IMR-90 (cell line): ENCODE results near the gene RPS6KA2. TPM values are rescaled to one million over a fixed set of nuclear protein-coding genes. Genes with fewer than 3 reads are reported as not detected.

Experiments
- ATAC-seq: fragments of 200-7000 bp; cut with Tn5 transposase; 2 replicates; pipeline ENCODE4 v1.9.1; 2020; ENCODE audit warnings: low read depth, mild to moderate bottlenecking, moderate library complexity
- BruUV-seq: library from RNA; stranded (reverse); fragments of 400-500 nt; replicated peaks from 2 replicates; lab custom pipeline; 2021; lab: Mats Ljungman, UMichigan
- CTCF ChIA-PET: fragments of 300-600 bp; formaldehyde crosslinking; extraction: SDS; loops from one replicate; lab custom pipeline; 2021; ENCODE audit warnings: antibody characterized with exemption; lab: Yijun Ruan, JAX
- POLR2A ChIA-PET: fragments of 300-600 bp; sonication (Branson Sonifier 250); formaldehyde crosslinking; loops from one replicate; lab custom pipeline; 2022; ENCODE audit warnings: antibody characterized with exemption; ENCODE audit not compliant: unreplicated experiment; lab: Charles Lee
- DNase-seq: peaks from one replicate; pipeline ENCODE4 v3.0.0; 2013
- H2AFZ ChIP-seq: replicated peaks from 2 replicates; pipeline ENCODE3; 2013; ENCODE audit warnings: low read length, mild to moderate bottlenecking; ENCODE audit not compliant: poor library complexity
- H2AK5ac ChIP-seq: 2 replicates; pipeline ENCODE4 v1.6.1; 2013; ENCODE audit warnings: low read depth, low read length, inconsistent platforms
- H2AK9ac ChIP-seq: replicated peaks from 2 replicates; pipeline ENCODE3; 2013; ENCODE audit warnings: mild to moderate bottlenecking, low read depth, low read length, moderate library complexity; ENCODE audit not compliant: poor library complexity
- H2BK120ac ChIP-seq: 2 replicates; pipeline ENCODE4 v1.6.1; 2013; ENCODE audit warnings: low read depth, low read length, inconsistent platforms
- H2BK15ac ChIP-seq: 3 replicates; pipeline ENCODE4 v1.6.1; 2013; ENCODE audit warnings: low read depth, low read length, inconsistent platforms
- H2BK20ac ChIP-seq: 2 replicates; pipeline ENCODE4 v1.6.1; 2013; ENCODE audit warnings: low read depth, mild to moderate bottlenecking, inconsistent platforms, low read length, moderate library complexity
- H2BK5ac ChIP-seq: 2 replicates; pipeline ENCODE4 v1.6.1; 2013; ENCODE audit warnings: mild to moderate bottlenecking, low read depth, low read length, inconsistent platforms; ENCODE audit not compliant: poor library complexity, severe bottlenecking
- H3K14ac ChIP-seq: replicated peaks from 2 replicates; pipeline ENCODE4 v1.6.1; 2013; ENCODE audit warnings: low read depth, low read length, inconsistent platforms
- H3K18ac ChIP-seq: 2 replicates; pipeline ENCODE4 v1.6.1; 2013; ENCODE audit warnings: low read depth, low read length, control low read depth
- H3K23ac ChIP-seq: 2 replicates; pipeline ENCODE4 v1.6.1; 2013; ENCODE audit warnings: low read depth, low read length, inconsistent platforms
- H3K27ac ChIP-seq: 2 replicates; pipeline ENCODE4 v1.5.1; 2013; ENCODE audit warnings: mild to moderate bottlenecking, control low read depth, low read length; ENCODE audit not compliant: insufficient read depth
- H3K27me3 ChIP-seq: 2 replicates; pipeline ENCODE4 v1.6.1; 2013; ENCODE audit warnings: low read length; ENCODE audit not compliant: control insufficient read depth, insufficient read depth
- H3K36me3 ChIP-seq: 2 replicates; pipeline ENCODE4 v1.6.1; 2013; ENCODE audit warnings: low read length, mixed read lengths; ENCODE audit not compliant: control insufficient read depth, insufficient read depth
- H3K4ac ChIP-seq: 2 replicates; pipeline ENCODE4 v1.6.1; 2013; ENCODE audit warnings: low read depth, low read length, inconsistent platforms
- H3K4me1 ChIP-seq: 2 replicates; pipeline ENCODE4 v1.6.1; 2013; ENCODE audit warnings: low read length, mixed read lengths; ENCODE audit not compliant: control insufficient read depth, insufficient read depth
- H3K4me2 ChIP-seq: 2 replicates; pipeline ENCODE4 v1.6.1; 2013; ENCODE audit warnings: low read depth, mild to moderate bottlenecking, control low read depth, low read length, moderate library complexity
- H3K4me3 ChIP-seq: 2 replicates; pipeline ENCODE4 v1.5.1; 2013; ENCODE audit warnings: low read depth, mild to moderate bottlenecking, control low read depth, low read length, moderate library complexity; ENCODE audit not compliant: insufficient read depth
- H3K56ac ChIP-seq: 2 replicates; pipeline ENCODE4 v1.6.1; 2013; ENCODE audit warnings: low read length, inconsistent platforms; ENCODE audit not compliant: insufficient read depth; ENCODE audit errors: extremely low read depth
- H3K79me1 ChIP-seq, 2 experiments: 2 replicates each; pipeline ENCODE4 v1.6.1; 2013; ENCODE audit warnings: low read length in 2 of 2, inconsistent platforms in 1 of 2, low read depth in 1 of 2
- H3K9ac ChIP-seq: 2 replicates; pipeline ENCODE4 v1.6.1; 2013; ENCODE audit warnings: low read depth, low read length, control low read depth
- H3K9me1 ChIP-seq: 2 replicates; pipeline ENCODE4 v1.6.1; 2013; ENCODE audit warnings: low read length, inconsistent platforms; ENCODE audit not compliant: insufficient read depth
- H3K9me3 ChIP-seq: 2 replicates; pipeline ENCODE4 v1.6.1; 2013; ENCODE audit warnings: low read length; ENCODE audit not compliant: control insufficient read depth, insufficient read depth
- H4K20me1 ChIP-seq: 2 replicates; pipeline ENCODE4 v1.6.1; 2013; ENCODE audit warnings: low read length, inconsistent platforms; ENCODE audit not compliant: insufficient read depth
- H4K5ac ChIP-seq: 2 replicates; pipeline ENCODE4 v1.6.1; 2013; ENCODE audit warnings: mild to moderate bottlenecking, low read depth, low read length, control low read depth
- H4K8ac ChIP-seq, 2 experiments: 2 replicates each; pipeline ENCODE4 v1.6.1; 2013; ENCODE audit warnings: low read depth in 2 of 2, low read length in 2 of 2, control low read depth in 1 of 2, inconsistent platforms in 1 of 2
- H4K91ac ChIP-seq: 2 replicates; pipeline ENCODE4 v1.6.1; 2013; ENCODE audit warnings: low read depth, low read length, inconsistent platforms; ENCODE audit not compliant: insufficient read depth
- CHD1 ChIP-seq: IDR thresholded peaks from 2 replicates; pipeline ENCODE4 v1.6.1; 2012; ENCODE audit warnings: low read depth, low read length, improper control_type of control experiment
- NFE2L2 ChIP-seq: fragments of 150-350 bp; IDR thresholded peaks from 2 replicates; pipeline ENCODE4 v1.6.1; 2016; ENCODE audit warnings: low read depth, mild to moderate bottlenecking, low read length
- RFX5 ChIP-seq: IDR thresholded peaks from 2 replicates; pipeline ENCODE4 v1.8.0; 2012; ENCODE audit warnings: low read depth, mild to moderate bottlenecking, low read length, moderate library complexity
- SMC3 ChIP-seq: fragments of 150-350 bp; IDR thresholded peaks from 2 replicates; pipeline ENCODE4 v1.6.1; 2016; ENCODE audit warnings: low read depth, mild to moderate bottlenecking, antibody characterized with exemption, low read length, moderate library complexity
- WGBS, 2 experiments: methylation state at CpG; one replicate each; pipeline versions ENCODE4 v1.1.5 to v1.1.7; 2013; ENCODE audit warnings: missing lambda C conversion rate in 2 of 2; ENCODE audit not compliant: insufficient read length in 1 of 2; ENCODE audit errors: extremely low coverage in 2 of 2; 5-methylcytosine and 5-hydroxymethylcytosine counted together
- dilution Hi-C: fragments of 300-500 bp; cut with HindIII; formaldehyde crosslinking; loops from one replicate; pipeline ENCODE4 v1.14.3; 2018; ENCODE audit warnings: low sequenced_read_pairs; ENCODE audit not compliant: unreplicated experiment
- in situ Hi-C: fragments of 300-500 bp; cut with MboI; formaldehyde crosslinking; loops from 3 replicates; pipeline ENCODE4 v1.14.3; 2019; ENCODE audit warnings: low sequenced_read_pairs, inconsistent platforms, mixed read lengths
- intact Hi-C: fragments of 100-400 bp; cut with micrococcal nuclease; formaldehyde crosslinking; loops from 2 replicates; pipeline ENCODE4 v1.10.0; 2022
- polyA plus RNA-seq, 3 experiments: library from polyadenylated mRNA; depleted of rRNA; stranded (reverse); fragments of >200 nt; gene quantifications; 2 replicates each; pipeline ENCODE4 v1.2.3, GENCODE V29; 2012; ENCODE audit warnings: low replicate concordance in 1 of 3
- total RNA-seq: library from RNA; depleted of rRNA; stranded (reverse); fragments of >200 nt; gene quantifications from 2 replicates; pipeline ENCODE4 v1.2.3, GENCODE V29; 2012

Gene RPS6KA2
- total and polyA plus RNA-seq, 2 of the 4 experiments (the other 2 are of a cell fraction), result 26.9 to 31.3 TPM

- ChIA-PET CTCF (interaction anchor here (1.0 kb wide), 1 partner anchor 25 kb away, joined by 3 read pairs; no protein-coding TSS in a partner anchor), POLR2A (no interaction called here)
- H3K27ac ChIP-seq, result no peak overlapping the region
- H2BK5ac ChIP-seq, result no peak overlapping the region
- TF ChIP-seq RFX5, result no peak
- no peak for TF ChIP-seq CHD1
- no peak for TF ChIP-seq NFE2L2
- TF ChIP-seq SMC3, result no peak
- no peak overlapping the region for H3K14ac ChIP-seq
- in situ Hi-C loops, result no loop called here
- dilution Hi-C loops, result no loop called here
- no peaks in the 10 kb centered on the region for H4K20me1 ChIP-seq
- H3K79me1 ChIP-seq, result 0 out of 4 replicates have a peak, but pooled peaks cover 0 to 3% of the 10 kb centered on the region in 2 experiments
- no peak overlapping the region for H3K56ac ChIP-seq
- H2AK9ac ChIP-seq, result peak overlapping the region; percentile 13
- ATAC-seq (no peak), DNase-seq (no peak)
- no peak overlapping the region for H4K8ac ChIP-seq
- no peaks in the 10 kb centered on the region for H3K9me3 ChIP-seq
- H3K4me2 ChIP-seq, result no peak overlapping the region
- H2AFZ ChIP-seq, result no peak overlapping the region
- no peak overlapping the region for H4K5ac ChIP-seq
- intact Hi-C loops, result no loop called here
- H2BK15ac ChIP-seq, result no peak overlapping the region
- no TSS peak for BruUV-seq
- H3K18ac ChIP-seq, result no peak overlapping the region
- H3K4me3 ChIP-seq, result no peak overlapping the region
- WGBS, 2 experiments, result 92% methylated on average over 10 of the region's 20 CpGs; no CpG with 5 or more reads in 1 of the 2 experiments
- H3K27me3 ChIP-seq, result no peaks in the 10 kb centered on the region
- H3K9me1 ChIP-seq, result peaks cover 14% of the 10 kb centered on the region; the same call in 1 of the 2 replicates
- H2BK120ac ChIP-seq, result no peak overlapping the region
- no peak overlapping the region for H3K4ac ChIP-seq
- H3K23ac ChIP-seq, result no peak overlapping the region
- peaks cover 54% of the 10 kb centered on the region for H3K36me3 ChIP-seq
- no peaks in the 10 kb centered on the region for H3K4me1 ChIP-seq
- no peak overlapping the region for H2BK20ac ChIP-seq
- H4K91ac ChIP-seq, result no peak overlapping the region
- no peak overlapping the region for H2AK5ac ChIP-seq
- H3K9ac ChIP-seq, result no peak overlapping the region
Observed at GRCh38 chr6:166422201-166422940, 204.7 kb downstream of the RPS6KA2 start.
